Stimulated activated CD8-positive, alpha-beta memory T cell treated with anti-CD3 and anti-CD28 coated beads, Interleukin-12 subunit alpha, Interleukin-12 subunit beta, amount 100 ng/mL, for 24 hours (primary cell): ENCODE data around the gene L1TD1.
"Not testable (repeated sequence)": the region's sequence is repeated elsewhere in the genome, so short reads cannot be mapped to it uniquely, and the experiment has no call there.

ENCODE experiments used
- DNase-seq: peaks from one replicate; pipeline ENCODE4 v3.0.0-alpha.2; 2020; ENCODE audit errors: extremely low read depth

The L1TD1 gene

DNA sequence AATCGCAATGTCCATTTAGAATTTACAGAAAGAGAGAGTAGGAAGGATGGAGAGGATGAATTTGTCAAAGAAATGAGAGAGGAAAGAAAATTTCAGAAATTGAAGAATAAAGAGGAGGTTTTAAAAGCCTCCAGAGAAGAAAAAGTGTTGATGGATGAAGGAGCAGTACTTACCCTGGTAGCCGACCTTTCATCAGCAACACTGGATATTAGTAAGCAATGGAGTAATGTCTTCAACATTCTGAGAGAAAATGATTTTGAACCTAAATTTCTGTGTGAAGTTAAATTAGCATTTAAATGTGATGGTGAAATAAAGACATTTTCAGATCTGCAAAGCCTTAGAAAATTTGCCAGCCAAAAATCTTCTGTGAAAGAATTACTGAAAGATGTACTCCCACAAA is 12.5 kb downstream of the L1TD1 start:
- no peak for DNase-seq

DNA sequence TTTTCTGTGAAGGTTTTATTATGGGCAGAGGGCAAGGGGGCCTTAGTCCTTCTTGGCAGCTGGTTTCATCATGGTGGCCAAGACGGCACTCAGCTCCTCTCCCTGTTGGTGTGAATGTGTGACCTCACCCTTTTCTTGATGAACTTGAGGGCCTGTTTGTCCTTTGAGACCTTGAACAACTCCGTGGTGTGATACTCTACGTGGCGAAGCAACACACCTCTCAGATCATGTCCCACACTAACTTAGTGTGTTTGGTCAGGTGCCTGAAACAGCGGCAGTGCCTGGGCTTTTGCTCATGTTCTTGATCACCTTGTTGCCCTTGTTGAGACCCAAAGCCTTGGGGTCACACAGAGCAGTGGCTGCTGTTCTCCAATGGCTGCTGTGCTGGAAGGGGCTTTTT is 13.4 kb downstream of the L1TD1 start:
- no peak for DNase-seq

DNA sequence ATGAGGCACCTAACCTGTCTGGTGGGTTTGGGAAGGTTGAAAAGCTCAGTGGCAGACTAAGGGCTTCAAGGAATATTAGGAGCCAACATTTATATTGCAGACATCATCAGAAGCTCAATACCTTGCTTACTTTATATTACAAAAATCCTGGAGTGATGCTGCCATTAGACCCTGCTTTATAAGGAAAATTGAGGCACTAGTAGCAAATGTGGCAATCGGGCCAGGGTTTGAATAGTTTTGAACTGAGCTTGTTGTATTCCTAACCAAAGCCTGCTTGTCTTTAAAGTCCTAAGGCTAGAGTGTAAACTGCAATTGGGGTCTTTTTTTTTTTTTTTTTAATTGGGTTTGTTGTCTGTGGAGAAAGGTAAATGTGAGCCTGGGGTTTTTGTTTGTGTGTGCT is 14.3 kb downstream of the L1TD1 start:
- no peak for DNase-seq

DNA sequence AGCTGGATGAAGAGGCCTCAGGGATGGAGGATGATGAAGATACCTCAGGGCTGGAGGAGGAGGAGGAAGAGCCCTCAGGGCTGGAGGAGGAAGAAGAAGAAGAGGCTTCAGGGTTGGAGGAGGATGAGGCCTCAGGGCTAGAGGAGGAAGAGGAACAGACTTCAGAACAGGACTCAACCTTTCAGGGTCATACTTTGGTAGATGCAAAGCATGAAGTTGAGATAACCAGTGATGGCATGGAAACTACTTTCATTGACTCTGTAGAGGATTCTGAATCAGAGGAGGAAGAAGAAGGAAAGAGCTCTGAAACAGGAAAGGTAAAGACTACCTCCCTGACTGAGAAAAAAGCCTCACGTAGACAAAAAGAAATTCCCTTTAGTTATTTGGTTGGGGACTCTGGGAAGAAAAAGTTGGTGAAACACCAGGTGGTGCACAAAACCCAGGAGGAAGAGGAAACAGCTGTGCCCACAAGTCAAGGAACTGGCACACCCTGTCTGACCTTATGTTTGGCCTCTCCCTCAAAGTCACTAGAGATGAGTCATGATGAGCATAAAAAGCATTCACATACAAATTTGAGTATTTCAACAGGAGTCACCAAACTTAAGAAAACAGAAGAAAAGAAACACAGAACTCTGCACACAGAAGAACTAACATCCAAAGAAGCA is 15.4 kb downstream of the L1TD1 start:
- no peak for DNase-seq

DNA sequence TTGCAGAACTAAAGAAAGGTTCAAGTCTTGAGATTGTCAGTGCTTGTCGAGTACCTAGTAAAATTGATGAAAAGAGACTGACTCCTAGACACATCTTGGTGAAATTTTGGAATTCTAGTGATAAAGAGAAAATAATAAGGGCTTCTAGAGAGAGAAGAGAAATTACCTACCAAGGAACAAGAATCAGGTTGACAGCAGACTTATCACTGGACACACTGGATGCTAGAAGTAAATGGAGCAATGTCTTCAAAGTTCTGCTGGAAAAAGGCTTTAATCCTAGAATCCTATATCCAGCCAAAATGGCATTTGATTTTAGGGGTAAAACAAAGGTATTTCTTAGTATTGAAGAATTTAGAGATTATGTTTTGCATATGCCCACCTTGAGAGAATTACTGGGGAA is 16.3 kb downstream of the L1TD1 start:
- DNase-seq = no peak

DNA sequence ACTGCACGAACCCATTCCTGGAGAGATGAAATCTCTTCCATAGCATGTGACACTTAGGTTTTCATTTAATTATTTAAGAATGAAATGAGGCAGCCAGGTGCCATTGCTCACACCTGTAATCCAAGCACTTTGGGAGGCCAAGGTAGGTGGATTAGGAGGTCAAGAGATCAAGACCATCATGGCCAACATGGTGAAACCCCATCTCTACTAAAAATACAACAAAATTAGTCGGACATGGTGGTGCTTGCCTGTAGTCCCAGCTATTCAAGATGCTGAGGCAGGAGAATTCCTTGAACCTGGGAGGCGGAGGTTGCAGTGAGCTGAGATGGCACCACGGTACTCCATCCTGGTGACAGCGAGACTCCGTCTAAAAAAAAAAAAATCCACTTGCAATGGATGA is 17.8 kb downstream of the L1TD1 start:
- DNase-seq = no peak

DNA sequence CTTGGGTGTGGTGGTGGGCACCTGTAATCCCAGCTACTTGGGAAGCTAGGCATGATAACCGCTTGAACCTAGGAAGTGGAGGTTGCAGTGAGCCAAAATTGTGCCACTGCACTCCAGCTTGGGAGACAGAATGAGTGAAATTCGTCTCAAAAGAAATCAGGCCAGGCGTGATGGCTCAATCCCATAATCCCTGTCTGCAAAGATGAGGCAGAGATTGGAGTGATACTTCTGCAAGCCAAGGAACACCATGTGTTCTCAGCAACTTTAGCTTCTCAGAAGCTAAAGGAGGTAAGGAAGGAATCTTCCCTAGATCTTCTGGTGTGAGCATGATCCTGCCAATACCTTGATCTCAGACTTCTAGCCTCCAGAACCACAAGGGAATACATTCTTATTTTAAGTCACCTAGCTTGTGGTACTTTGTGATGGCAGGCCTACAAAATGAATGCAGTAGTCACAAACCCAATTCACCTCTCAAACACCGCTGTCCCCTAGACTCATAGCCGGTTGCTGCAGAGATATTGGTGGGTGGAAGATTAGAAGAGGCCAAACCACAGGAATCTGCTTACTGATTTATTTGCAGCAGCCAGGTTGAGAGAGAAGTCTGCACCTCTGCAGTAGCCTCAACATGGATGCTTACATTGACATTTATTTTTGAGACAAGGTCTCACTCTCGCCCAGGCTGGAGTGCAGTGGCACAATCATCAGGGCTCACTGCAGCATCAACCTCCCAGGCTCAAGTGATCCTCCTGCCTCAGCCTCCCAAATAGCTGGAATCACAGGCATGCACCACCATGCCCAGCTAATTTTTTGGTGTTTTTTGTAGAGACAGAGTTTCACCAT is 18.6 kb downstream of the L1TD1 start:
- no peak for DNase-seq

DNA sequence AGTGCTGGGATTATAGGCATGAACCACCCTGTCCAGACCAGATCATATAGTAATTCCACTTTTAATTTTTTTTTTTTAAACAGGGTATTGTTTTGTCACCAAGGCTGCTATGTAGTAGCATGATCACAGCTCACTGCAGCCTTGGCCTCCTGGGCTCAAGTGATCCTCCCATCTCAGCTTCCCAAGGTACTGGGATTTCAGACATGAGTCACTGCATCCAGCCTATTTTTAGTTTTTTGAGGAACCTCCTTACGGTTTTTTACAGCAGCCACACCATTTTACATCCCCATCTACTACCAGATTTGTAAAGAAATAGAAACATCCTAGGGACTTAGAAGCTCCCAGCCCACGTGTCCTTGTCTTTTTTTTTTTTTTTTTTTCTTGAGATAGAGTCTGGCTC is 24.0 kb downstream of the L1TD1 start:
- DNase-seq = no peak

DNA sequence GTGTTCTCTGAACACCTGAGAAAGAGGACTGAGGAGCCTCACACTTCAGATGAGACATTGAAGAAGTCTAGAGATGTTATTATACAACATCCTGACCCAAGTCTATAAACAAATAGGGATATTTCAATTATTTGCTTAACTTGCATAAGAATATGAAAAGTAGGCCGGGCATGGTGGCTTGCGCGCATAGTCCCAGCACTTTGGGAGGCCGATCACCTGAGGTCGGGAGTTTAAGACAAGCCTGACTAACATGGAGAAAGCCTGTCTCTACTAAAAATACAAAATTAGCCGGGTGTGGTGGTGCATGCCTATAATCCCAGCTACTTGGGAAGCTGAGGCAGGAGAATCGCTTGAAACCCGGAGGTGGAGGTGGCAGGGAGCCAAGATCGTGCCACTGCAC is 25.8 kb downstream of the L1TD1 start:
- DNase-seq = not testable (repeated sequence)

DNA sequence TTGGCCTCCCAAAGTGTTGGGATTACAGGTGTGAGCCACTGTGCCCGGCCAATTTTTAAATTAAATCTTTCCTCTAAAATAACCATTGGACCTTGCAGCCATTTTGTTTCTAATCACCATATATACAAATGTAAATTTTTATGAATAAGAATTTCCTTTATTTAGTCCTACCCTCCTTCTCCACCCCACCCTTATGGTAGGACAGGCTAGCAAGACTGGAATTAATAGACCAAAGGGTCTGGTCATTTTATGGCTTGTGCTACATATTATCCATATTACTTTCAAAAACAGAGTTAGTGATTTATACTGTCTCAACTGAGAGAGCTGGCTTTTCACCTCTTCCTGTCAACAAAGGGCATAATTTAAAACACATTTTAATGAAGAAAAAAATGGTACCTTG is 26.5 kb downstream of the L1TD1 start:
- no peak for DNase-seq

DNA sequence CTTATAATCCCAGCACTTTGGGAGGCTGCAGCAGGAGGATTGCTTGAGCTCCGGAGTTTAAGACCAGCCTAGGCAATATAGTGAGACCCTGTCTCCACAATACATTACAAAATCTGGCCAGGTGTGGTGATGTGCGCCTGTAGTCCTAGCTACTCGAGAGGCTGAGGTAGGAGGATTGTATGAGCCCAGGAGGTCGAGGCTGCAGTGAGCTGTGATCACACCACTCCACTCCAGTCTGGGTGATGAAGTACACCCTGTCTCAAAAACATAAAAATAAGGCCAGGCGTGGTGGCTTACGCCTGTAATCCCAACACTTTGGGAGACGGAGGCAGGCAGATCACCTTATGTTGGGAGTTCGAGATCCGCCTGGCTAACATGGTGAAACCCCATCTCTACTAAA is 27.7 kb downstream of the L1TD1 start:
- DNase-seq = no peak

DNA sequence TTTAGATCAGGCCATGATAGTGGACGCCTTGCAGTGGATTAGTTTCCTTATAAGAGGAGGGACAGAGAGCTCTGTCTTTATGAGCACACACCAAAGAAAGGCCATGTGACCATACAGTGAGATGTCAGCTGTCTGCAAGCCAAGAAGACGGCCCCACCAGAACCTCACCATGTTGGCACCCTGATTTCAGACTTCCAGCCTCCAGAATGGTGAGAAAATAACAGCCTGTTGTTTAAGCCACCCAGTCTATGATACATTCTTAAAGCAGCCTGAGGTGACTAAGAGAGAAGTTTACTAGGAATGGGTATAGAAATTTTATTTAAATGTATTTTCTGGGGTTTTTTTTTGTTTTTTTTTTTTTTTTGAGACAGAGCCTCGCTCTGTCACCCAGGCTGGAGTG is 29.5 kb downstream of the L1TD1 start:
- no peak for DNase-seq

DNA sequence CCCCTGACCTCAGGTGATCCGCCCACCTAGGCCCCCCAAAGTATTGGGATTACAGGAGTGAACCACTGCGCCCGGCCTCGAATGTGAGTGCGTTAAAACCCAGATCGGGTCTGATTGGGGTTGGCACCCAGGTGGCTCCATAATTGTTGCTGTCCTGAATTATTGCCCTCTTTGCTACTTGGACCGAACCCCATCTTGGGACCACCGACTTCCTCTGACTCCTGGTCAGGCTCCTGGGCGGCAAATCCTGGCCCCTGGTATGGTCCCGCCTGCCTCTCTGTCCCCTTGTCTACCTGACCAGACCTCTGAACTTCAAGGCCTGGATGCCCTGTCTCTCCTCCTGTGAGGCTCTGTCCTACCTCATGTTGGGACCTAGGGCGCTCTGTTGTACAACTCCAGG is 32.8 kb downstream of the L1TD1 start:
- no peak for DNase-seq

DNA sequence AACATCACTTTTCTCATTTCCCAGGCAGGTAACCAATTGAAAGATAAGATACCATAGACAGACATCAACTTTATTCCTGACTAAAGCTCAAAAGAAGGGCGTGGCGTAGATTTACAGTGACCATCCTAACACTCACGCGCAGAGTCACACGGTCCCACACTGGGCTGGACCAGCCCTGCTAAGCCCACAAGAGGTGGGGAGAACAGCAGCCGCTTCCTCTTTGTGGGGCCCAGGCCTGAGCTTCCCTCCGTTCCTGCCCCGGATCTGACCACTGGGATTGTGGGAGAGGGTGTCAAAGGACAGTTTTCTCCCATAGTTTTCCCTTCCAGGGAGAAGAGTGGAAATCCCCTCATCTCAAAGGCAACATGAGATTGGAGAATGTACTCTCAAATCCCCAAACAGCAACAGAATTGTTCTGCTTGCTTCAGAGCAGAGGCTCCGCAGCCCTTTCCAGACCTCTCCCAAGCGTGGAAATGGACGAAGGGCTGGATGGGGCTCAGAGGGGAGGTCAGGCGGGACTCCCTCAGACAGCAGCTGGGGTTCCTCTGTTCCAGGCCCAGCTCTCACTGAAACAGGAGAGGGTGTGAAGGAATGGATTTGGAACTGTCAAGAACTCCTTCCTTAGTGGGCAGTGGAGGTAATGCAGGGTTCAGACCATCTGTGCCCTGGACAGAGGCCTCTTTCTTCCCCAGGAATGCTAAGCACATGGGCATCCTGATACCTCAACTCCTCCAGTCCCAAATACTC is 33.7 kb downstream of the L1TD1 start:
- DNase-seq = no peak

DNA sequence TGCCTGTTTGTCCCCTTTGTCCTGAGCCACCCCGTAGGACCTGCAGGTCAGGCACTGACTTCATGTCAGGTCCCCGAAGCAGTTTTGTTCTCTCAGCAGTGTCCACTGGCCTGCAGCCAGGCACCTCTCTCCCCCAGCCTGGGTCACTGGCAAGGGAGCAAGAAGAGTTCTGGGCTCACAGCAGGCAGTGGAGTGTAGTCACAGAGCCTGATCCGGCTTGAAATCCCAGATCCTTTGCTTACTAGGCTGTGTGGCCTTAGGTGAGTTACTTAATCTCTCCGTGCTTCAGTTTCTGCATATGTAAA is 34.2 kb downstream of the L1TD1 start:
- DNase-seq = no peak

DNA sequence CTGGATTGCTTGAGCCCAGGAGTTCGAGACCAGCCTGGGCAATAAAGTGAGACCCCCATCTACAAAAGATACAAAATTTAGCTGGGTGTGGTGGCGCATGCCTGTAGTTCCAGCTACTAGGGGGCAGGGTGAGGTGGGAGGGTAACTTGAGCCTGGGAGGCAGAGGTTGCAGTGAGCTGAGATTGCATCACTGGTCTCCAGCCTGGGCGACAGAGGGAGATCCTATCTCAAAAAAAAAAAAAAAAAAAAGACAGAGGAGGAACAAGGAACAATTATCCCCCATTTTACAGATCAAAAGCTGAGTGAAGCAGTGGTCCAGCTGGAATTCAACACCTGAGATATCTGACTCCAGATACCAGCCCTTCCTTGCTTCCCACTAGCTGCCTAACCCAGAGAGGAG is 34.8 kb downstream of the L1TD1 start:
- DNase-seq = no peak

DNA sequence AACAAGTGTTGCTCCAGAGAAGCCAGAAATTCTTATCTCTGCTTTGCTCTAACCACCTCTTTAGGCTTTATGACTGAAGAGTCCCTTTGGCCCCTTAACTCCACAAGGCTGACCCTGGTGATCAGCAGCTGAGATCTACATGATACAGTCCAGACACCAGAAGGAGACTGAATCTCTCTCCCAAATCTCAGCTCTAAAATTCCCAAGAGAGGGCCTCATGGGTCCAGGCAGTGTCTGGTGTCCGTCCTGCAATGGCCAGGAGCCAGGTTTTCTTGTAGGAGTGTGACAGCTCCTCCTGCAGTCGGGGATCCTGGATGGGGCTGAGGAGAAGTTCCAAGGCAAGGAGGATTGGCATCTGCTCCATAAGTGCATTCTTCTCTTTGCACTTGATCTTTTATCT is 35.3 kb downstream of the L1TD1 start:
- DNase-seq = no peak

DNA sequence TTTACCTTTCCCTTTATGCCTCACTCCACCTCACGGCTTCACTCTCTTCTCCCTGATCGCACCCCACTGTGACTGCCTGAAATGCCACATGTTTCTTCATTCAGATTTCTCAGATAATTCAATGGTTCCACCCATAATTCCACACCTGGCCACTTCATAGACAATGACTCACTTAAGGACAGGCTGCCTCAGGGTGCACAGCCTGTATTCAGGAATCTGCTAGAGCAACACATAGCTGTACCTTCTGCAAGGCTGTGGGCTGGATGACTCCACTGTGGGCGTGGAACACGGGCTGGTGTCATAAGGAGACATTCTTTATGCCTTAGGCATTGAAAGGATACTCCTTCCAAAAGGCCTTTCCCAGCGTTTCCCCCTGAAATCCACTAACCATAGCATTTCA is 36.1 kb downstream of the L1TD1 start:
- no peak for DNase-seq

DNA sequence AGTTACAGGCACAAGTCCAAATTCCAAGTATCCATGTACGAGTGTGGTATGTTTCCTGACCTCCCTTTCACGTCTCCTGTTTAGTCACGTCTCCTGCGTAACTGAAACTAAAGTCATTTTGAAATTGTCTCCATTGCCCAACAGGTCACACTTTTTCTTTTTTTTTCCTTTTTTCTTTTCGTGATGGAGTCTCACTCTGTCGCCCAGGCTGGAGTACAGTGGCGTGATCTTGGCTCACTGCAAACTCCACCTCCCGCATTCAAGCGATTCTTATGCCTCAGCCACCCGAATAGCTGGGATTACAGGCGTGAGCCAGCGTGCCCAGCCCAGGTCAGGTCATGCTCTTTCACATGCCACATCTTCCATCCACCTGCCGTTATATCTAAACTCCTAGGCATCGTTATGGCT is 38.2 kb downstream of the L1TD1 start:
- DNase-seq = no peak

DNA sequence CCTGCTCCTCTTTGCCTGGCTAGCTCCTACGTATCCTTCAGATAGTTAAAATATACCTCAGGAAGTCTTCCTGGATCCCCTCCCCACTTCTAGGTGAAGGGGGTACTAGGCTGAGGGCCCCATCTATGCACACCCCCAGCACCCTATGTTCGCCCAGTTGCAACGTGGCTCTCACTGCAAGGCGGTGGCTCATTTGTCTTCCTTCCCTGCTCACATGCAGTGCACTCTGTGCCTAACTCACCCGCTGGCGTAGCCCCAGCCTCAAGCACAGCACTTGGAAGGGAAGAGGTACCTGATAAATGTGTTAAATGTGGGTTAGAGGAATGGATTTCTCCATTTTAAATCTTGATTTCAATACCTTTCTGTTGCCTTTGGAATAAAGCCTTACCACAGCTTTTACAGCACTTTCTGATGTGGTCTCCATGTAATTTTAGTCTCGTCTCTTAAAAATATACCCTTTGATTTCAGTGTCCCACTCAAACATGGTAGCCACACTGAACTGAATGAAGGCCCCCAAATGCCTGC is 39.3 kb downstream of the L1TD1 start:
- DNase-seq = no peak

DNA sequence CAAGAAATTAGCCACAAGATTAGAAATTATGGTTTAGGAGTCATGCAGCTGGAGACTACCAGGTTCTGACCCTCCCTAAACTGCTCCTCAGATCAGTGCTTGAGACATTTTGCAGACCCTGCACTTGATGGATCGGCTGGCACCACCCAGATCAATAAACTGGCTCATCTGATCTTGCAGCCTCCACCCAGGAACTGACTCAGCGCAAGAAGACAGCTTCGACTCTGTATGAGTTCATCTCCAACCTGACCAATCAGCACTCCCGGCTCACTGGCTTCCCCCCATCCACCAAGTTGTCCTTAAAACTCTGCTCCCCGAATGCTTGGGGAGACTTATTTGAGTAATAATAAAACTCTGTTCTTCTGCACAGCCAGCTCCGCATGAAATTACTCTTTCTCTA is 40.0 kb downstream of the L1TD1 start:
- DNase-seq = no peak

DNA sequence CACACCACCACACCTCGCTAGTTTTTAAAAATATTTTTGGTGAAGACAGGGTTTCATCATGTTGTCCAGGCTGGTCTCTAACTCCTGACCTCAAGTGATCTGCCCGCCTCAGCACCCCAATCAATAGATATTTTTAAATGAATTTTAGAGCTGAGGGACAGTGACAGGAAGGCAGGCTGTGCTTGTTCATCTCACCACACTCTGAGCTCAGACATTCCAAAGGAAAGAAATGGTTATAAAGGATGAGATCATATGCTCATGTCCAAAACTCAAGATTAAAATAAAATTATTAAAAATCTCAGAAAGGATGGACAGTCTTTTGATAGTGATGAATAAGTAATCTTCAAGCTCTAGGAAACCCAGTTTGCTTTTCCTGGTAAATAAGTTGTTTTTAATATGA is 40.9 kb downstream of the L1TD1 start:
- no peak for DNase-seq

DNA sequence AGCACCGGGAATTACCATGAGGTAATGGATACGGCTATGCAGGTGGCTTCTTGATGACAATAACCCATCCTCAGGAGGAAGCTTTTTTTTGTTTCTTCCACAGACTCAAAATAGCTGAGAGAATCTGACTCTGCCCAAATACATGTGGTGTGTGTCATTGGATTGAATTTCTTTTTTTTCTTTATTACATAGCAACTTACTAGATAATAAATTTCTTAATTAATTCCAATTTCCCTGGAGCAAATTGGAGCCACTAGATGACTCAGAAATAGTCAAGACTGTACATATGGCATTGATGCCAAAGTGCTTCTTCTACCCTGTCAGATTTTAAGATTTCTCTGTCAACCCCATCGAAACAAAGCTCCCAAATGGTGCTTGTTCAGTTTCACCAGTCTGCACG is 42.7 kb downstream of the L1TD1 start:
- no peak for DNase-seq
